Embryonic facial prominence (tissue), 1 donor: ENCODE data around the gene CHRNA10.

ENCODE experiments used
- DNase-seq: peaks from one replicate; pipeline ENCODE4 v3.0.0-alpha.2; 2016; ENCODE audit errors: extremely low spot score

Gene CHRNA10

DNA sequence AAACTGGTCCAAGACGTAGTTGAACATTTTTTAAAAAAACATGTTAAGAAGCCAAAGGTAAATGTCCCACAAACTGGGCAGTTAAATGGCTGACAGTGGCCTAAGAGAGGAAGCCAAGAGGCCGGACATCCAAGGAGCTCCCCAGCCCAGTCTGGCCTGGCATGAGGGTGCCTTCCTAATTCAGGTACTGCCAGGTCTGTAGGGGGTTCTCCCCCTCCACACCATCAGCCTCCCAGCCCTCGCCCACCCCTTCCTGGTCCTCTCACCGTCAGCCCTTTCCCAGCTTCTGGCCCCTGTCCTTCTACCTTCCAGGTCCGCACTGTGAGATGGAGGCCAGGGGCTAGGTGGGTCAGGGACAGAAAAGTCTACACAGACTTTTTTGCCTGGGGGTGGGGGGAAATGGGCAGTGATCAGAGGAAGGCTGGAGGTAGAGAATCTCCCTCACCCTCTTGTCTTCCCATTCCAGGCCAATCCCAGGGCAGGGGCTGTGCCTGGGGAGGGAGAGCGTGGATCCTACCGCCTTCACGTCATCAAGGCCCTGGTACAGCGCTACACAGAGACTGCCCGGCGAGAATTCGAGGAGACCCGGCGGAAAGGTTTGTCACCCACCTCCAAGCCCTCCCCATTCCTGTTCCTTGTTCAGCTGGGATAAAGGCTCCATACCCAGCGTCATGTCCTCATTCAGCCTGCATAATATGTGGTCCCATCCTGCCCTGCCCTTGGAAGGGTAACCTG is 35.4 kb downstream of the CHRNA10 start:
- no peak for DNase-seq

DNA sequence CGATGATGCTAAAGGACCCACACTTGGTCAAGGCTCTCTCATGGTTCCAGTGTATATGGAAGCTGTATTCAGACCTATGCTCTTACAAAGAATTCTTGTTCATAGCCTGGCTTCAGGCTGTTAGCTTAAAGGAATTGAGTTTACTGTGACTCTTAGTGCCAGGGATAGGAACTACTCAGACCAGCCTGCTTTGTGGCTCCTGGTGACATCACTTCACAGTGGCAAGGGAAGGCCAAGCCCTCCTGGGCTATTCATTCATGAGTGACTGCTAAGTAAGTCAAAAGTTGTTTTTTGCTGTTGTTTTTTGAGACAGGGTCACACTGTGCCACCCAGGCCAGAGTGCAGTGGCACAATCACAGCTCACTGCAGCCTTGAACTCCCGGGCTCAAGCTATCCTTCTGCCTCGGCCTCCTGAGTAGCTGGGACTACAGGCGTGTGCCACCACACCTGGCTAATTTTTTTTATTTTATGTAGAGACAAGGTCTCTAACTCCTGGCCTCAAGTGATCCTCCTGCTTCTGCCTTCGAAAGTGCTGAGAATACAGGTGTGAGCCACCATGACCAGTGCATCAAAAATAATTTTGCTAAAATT is 39.0 kb downstream of the CHRNA10 start:
- DNase-seq, result no peak

DNA sequence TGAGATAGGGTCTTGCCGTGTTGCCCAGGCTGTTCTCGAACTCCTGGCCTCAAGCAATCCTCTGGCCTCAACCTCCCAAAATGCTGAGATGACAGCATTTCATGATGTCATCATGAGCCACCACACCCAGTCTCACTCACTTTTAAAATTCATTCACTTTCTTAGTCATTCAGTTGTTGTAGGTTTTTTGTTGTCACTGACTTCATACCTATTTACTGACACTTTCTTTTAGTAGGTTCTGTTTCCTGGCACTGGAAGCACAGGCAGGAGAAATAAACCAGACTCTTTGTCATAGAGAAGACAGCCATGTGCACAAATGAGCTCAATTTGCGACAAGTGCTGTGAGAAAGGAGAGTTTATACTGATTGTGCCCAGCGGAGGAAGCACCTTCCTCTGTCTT is 39.9 kb downstream of the CHRNA10 start:
- no peak for DNase-seq

DNA sequence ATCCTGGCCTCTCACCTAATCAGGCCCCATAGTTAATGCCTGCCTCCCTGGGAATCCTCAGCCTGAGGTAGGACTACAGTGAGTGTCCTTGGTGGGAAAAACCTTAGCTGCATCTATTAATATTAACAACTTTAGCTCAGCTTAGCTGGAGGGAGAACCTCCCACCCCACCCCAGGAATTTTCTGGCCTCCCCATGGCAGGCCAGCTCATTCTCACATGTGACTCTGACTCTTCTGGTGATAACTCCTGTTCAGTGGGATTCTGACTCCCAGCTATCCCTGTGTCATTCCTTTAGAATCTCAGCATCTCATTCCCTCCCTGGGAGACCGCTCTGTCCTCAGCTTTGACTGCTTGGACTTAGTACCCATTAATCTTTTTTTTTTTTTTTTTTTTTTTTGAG is 43.9 kb downstream of the CHRNA10 start:
- DNase-seq, result no peak

DNA sequence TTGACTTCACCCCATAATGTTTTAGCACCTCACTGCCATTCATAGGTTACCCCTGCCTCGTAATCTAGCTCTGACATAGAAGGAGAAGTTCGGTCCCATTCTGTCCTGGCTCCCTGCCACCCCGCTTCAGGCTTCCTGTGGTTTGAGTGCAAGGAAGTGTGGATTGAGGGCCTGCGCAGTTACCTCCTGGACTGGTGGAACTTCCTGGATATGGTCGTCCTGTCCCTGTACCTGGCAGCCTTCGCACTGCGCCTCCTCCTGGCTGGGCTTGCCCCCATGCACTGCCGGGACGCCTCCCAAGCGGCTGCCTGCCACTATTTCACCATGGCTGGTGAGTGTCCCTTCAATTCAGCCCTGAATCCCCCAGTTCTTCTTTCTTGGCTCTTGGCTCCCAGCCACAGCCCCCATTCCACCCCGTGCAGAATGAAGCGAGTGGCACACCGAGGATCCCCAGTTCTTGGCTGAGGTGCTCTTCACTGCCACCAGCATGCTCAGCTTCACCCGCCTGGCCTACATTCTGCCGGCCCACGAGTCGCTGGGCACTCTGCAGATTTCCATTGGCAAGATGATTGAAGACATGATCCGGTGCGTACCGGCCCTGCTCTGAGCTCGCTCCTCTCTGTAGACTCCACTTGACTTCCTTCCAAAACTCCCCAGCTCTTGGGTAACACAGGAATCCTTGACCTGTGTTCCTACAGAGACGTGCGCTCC is 44.8 kb downstream of the CHRNA10 start:
- no peak for DNase-seq

DNA sequence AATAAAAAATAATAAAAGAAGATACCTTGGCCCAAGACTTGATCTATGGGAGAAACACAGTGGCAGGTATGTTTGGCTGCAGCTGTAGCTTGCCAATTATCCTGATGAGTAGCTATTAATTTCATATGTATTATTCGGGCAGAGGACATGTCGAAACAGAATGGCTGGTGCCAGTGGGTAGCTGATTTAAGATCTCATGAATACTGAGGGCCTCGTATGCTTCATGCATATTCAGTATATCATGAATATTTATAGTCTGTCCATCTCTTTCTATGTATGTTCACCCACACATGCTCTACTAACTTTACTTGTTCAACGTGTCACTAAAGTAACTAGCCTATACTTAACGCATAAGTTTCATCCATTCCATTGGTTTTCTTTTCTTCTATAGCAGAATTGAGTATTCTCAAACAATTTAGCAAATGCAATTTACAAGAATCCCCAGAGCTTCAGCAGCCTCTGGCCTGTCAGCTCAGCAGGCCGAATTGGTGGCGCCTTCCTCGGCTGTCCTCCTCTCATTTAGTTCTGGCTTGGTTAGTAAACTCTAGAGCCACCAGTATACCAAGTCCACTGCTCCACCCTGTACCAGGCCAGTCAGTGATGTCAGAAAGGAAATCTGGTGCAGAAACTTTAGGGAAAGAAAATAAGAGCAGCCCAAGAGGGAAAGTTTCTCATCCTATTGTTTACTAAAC is 47.3 kb downstream of the CHRNA10 start:
- DNase-seq, result no peak

DNA sequence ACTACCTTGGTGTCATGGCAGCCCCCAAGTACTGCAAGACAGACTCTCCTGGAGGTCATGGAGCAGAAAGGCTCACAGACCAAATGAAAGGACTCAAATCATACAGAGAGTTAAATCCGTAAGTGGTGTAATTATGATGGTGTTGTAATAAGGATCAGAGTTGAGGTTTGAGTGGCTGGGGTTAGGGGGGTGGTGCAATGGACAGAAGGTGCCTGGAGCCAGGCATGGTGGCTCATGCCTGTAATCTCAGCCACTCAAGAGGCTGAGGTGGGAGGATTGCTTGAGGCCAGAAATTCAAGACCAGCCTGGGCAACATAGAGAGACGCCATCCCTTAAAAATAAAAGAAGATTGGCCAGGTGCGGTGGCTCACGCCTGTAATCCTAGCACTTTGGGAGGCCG is 48.1 kb downstream of the CHRNA10 start:
- no peak for DNase-seq

DNA sequence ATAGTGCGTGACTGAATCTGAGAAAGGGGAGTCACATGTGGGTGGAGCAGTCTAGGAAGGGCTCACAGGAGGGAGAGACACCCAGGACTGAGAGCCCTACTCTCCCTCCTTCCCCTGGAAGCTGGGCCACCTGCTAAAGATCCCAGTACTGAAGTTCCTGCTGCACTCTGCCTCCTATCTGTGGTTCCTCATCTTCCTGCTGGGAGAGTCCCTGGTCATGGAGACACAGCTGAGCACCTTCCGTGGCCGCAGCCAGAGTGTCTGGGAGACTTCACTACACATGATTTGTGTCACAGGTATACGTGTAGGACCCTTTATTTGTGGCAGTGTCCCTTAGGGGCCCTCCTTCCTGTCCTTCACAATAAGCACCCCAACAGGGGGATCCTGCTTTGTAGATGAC is 48.7 kb downstream of the CHRNA10 start:
- DNase-seq, result no peak

DNA sequence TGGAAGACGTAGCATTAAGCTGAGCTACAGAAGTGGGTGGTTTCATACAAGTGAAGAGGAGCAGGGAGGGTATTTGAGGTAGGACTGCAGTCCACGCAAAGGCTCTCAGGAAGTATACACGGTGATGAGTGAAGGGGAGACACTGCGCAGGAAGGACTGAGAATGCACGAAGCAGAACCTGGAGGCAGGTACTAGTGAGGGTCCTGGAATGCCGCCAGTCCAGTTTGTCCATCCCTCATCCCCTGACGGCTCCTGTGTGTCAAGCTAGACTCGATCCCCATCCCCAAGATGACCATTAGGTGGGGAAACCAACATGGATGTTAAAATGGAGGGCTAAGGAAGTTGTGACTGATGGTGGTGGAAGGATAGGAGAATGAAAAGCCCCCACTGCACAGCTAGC is 53.2 kb downstream of the CHRNA10 start:
- DNase-seq, result no peak

DNA sequence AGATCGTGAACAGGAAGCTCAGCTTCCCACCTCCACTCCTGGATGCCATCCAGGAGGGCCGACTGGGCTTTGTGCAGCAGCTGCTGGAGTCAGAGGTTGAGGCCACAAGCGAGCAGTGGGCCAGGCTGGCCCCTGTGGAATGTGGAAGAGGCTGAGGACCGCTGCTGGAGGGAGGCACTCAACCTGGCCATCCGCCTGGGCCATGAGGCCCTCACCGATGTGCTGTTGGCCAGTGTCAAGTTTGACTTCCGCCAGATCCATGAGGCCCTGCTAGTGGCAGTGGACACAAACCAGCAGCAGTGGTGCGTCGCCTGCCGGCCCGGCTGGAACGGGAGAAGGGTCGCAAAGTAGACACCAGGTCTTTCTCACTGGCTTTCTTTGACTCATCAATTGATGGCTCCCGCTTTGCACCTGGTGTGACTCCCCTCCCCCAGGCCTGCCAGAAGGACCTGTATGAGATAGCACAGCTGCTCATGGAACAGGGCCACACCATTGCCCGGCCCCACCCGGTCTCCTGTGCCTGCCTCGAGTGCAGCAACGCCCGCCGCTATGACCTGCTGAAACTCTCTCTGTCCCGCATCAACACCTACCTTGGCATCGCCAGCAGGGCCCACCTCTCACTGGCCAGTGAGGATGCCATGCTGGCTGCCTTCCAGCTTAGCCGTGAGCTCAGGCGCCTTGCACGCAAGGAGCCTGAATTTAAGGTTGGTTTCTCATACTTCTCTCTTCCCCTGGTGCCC is 54.3 kb downstream of the CHRNA10 start:
- DNase-seq, result no peak

DNA sequence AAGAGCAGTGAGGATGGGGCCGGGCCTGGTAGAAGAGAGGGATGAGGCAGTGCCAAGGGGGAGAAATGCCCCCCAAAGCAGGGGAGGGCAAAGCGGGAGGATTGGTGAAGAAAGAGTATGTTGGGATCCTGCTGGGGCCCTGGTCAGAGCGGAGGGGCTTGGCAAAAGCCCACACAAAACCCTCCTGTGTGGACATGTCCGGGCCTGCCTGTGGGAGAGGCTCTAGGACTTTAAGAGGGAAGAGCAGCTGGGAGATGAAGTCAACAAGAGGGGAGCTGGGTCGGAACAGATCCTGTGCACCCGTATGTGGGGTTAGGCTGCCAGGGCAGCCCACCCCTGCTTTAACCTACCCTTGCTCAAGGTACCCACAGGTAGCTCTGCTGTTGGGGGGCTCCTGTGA is 55.2 kb downstream of the CHRNA10 start:
- DNase-seq, result no peak
